Superior temporal gyrus (tissue), 1 donor: ENCODE measurements around the gene TYW5.

Source experiments
- DNase-seq: peaks from one replicate; pipeline ENCODE4 v3.0.0-alpha.2; 2016; ENCODE audit errors: extremely low spot score

Gene TYW5

GRCh38 chr2:199955339-199956061 is at the start of gene TYW5, which contains the start of gene MAIP1:
Gene TYW5, minus strand, starts transcription at chr2:199955491. Its CDS starts 21 bp downstream, at chr2:199955470.
Gene MAIP1, plus strand, starts transcription at chr2:199955582. Its CDS starts 217 bp downstream, at chr2:199955799.
- DNase-seq = peak; percentile 89

- DNase-seq = no peak
Measured at GRCh38 chr2:200003444-200003843, 48.2 kb upstream of the TYW5 start.

- no peak for DNase-seq
Measured at GRCh38 chr2:200000444-200001163, 45.3 kb upstream of the TYW5 start.

GRCh38 chr2:199999166-199999565 is 43.9 kb upstream of the TYW5 start:
- no peak for DNase-seq

GRCh38 chr2:199997296-199997695 is 42.0 kb upstream of the TYW5 start:
- DNase-seq = no peak

GRCh38 chr2:199994896-199995295 is 39.6 kb upstream of the TYW5 start:
- DNase-seq = no peak

GRCh38 chr2:199994371-199994770 is 39.1 kb upstream of the TYW5 start:
- DNase-seq = no peak

- no peak for DNase-seq
Measured at GRCh38 chr2:199992296-199992695, 37.0 kb upstream of the TYW5 start.

GRCh38 chr2:199991691-199992090 is 36.4 kb upstream of the TYW5 start:
- DNase-seq = no peak

GRCh38 chr2:199989822-199990221 is 34.5 kb upstream of the TYW5 start:
- DNase-seq = no peak

- peak; percentile 44 for DNase-seq
Measured at GRCh38 chr2:199988151-199988550, 32.9 kb upstream of the TYW5 start.

GRCh38 chr2:199987586-199987985 is 32.3 kb upstream of the TYW5 start:
- DNase-seq = no peak

GRCh38 chr2:199985625-199986207 is 30.4 kb upstream of the TYW5 start:
- peak; percentile 66 for DNase-seq

GRCh38 chr2:199984755-199985154 is 29.5 kb upstream of the TYW5 start:
- DNase-seq = no peak

- DNase-seq = no peak
Measured at GRCh38 chr2:199984159-199984558, 28.9 kb upstream of the TYW5 start.

GRCh38 chr2:199983534-199983933 is 28.2 kb upstream of the TYW5 start:
- no peak for DNase-seq

- DNase-seq = no peak
Measured at GRCh38 chr2:199982126-199982843, 27.0 kb upstream of the TYW5 start.

- peak; percentile 98 for DNase-seq
Measured at GRCh38 chr2:199979832-199980628, 24.7 kb upstream of the TYW5 start.

- DNase-seq = no peak
Measured at GRCh38 chr2:199979398-199979797, 24.1 kb upstream of the TYW5 start.

- no peak for DNase-seq
Measured at GRCh38 chr2:199977984-199978415, 22.7 kb upstream of the TYW5 start.

GRCh38 chr2:199975273-199975895 is 20.1 kb upstream of the TYW5 start:
- DNase-seq = no peak
